CD14-positive monocyte (primary cell): ENCODE measurements around the gene VAV2. TPM values are rescaled to one million over a fixed set of nuclear protein-coding genes. Genes with fewer than 3 reads are reported as not detected.
A peak's percentile ranks its signal among the peaks of the same experiment; 100 is the strongest.

Source experiments
- DNase-seq, 3 donors: peaks; one replicate each; pipeline ENCODE4 v3.0.0-alpha.2; 2011 to 2022
- H2AFZ ChIP-seq: 2 replicates; pipeline ENCODE4 v1.6.0; 2012; ENCODE audit warnings: mild to moderate bottlenecking, low read depth, low read length, inconsistent platforms; ENCODE audit not compliant: insufficient read depth, poor library complexity, severe bottlenecking
- H3K27ac ChIP-seq, 2 donors: 1 replicate in 1 of 2; 2 replicates in 1 of 2; pipeline ENCODE4 v1.5.1; 2012 to 2013; ENCODE audit warnings: low read length in 2 of 2, control low read depth in 1 of 2, inconsistent platforms in 1 of 2, low read depth in 1 of 2, mild to moderate bottlenecking in 1 of 2
- H3K27me3 ChIP-seq, 2 donors: one replicate each; pipeline versions ENCODE4 v1.6.0 to v1.6.1; 2011 to 2013; ENCODE audit warnings: low read length in 2 of 2; ENCODE audit not compliant: control insufficient read depth in 2 of 2, insufficient read depth in 2 of 2
- H3K36me3 ChIP-seq, 2 donors: replicated peaks in 1 of 2; 1 replicate in 1 of 2; 2 replicates in 1 of 2; pipeline versions ENCODE4 v1.5.1 to v1.6.1; 2012 to 2013; ENCODE audit warnings: low read length in 2 of 2, control low read depth in 1 of 2, inconsistent platforms in 1 of 2, mild to moderate bottlenecking in 1 of 2; ENCODE audit not compliant: insufficient read depth in 2 of 2, control insufficient read depth in 1 of 2
- H3K4me1 ChIP-seq, 2 donors: 1 replicate in 1 of 2; 2 replicates in 1 of 2; pipeline versions ENCODE4 v1.5.1 to v1.6.1; 2012 to 2013; ENCODE audit warnings: low read length in 2 of 2, control low read depth in 1 of 2, inconsistent platforms in 1 of 2, mild to moderate bottlenecking in 1 of 2, moderate library complexity in 1 of 2; ENCODE audit not compliant: insufficient read depth in 2 of 2, control insufficient read depth in 1 of 2
- H3K4me2 ChIP-seq: replicated peaks from 2 replicates; pipeline ENCODE3; 2012; ENCODE audit warnings: low read length, moderate library complexity, mild to moderate bottlenecking; ENCODE audit not compliant: poor library complexity, severe bottlenecking; ENCODE audit errors: extremely low read depth
- H3K4me3 ChIP-seq, 3 experiments: fragments of 200-600 bp in 1 of 3; sonication (generic) in 1 of 3; replicated peaks in 1 of 3; 1 replicate in 2 of 3; 2 replicates in 1 of 3; pipeline ENCODE4 v1.5.1; 2011 to 2013; ENCODE audit warnings: low read length in 3 of 3, mild to moderate bottlenecking in 3 of 3, control low read depth in 2 of 3, low read depth in 2 of 3, inconsistent platforms in 1 of 3, moderate library complexity in 1 of 3
- H3K79me2 ChIP-seq: 2 replicates; pipeline ENCODE4 v1.6.0; 2012; ENCODE audit warnings: mild to moderate bottlenecking, control low read depth, inconsistent platforms, low read length, moderate library complexity; ENCODE audit not compliant: insufficient read depth
- H3K9ac ChIP-seq: 2 replicates; pipeline ENCODE4 v1.6.0; 2017; ENCODE audit warnings: low read length, mild to moderate bottlenecking; ENCODE audit not compliant: insufficient read depth, poor library complexity, severe bottlenecking
- H3K9me3 ChIP-seq, 2 donors: replicated peaks in 1 of 2; 1 replicate in 1 of 2; 2 replicates in 1 of 2; pipeline versions ENCODE4 v1.5.1 to v1.6.1; 2012 to 2013; ENCODE audit warnings: low read length in 2 of 2, control low read depth in 1 of 2; ENCODE audit not compliant: control insufficient read depth in 1 of 2, insufficient read depth in 1 of 2
- H4K20me1 ChIP-seq: 2 replicates; pipeline ENCODE4 v1.6.0; 2012; ENCODE audit warnings: mild to moderate bottlenecking, low read length, control low read depth, moderate library complexity; ENCODE audit not compliant: insufficient read depth
- H3K27ac Mint-ChIP-seq, 7 donors: one replicate each; pipeline ENCODE4 v1.8.0; 2020; ENCODE audit warnings: mild to moderate bottlenecking in 7 of 7, mixed read lengths in 7 of 7, moderate library complexity in 6 of 7, inconsistent platforms in 2 of 7
- H3K27me3 Mint-ChIP-seq, 3 donors: one replicate each; pipeline ENCODE4 v1.8.0; 2021 to 2022; ENCODE audit warnings: low read depth in 3 of 3, mild to moderate bottlenecking in 3 of 3, mixed read lengths in 3 of 3, moderate library complexity in 3 of 3, inconsistent platforms in 1 of 3
- H3K36me3 Mint-ChIP-seq, 2 donors: one replicate each; pipeline ENCODE4 v1.8.0; 2020; ENCODE audit warnings: mixed read lengths in 2 of 2, inconsistent platforms in 1 of 2, mild to moderate bottlenecking in 1 of 2
- H3K4me1 Mint-ChIP-seq: one replicate; pipeline ENCODE4 v1.8.0; 2020; ENCODE audit warnings: mild to moderate bottlenecking, mixed read lengths
- H3K4me3 Mint-ChIP-seq, 2 donors: one replicate each; pipeline ENCODE4 v1.8.0; 2020; ENCODE audit warnings: mild to moderate bottlenecking in 2 of 2, mixed read lengths in 2 of 2, moderate library complexity in 1 of 2
- H3K9me3 Mint-ChIP-seq, 7 donors: one replicate each; pipeline ENCODE4 v1.8.0; 2020 to 2022; ENCODE audit warnings: mixed read lengths in 7 of 7, mild to moderate bottlenecking in 6 of 7, moderate library complexity in 6 of 7, inconsistent platforms in 2 of 7
- WGBS: methylation state at CpG from one replicate; pipeline ENCODE4 v1.1.5; 2013; ENCODE audit warnings: missing lambda C conversion rate; ENCODE audit not compliant: insufficient coverage; 5-methylcytosine and 5-hydroxymethylcytosine counted together
- intact Hi-C, 2 donors: fragments of 100-400 bp; cut with micrococcal nuclease; formaldehyde crosslinking; loops; one replicate each; pipeline versions ENCODE4 v1.15.0 to v1.15.1; 2023
- polyA plus RNA-seq, 3 donors: library from polyadenylated mRNA; depleted of rRNA in 1 of 3; unstranded in 2 of 3; stranded (reverse) in 1 of 3; fragments of 300-500 nt in 2 of 3; fragments of >200 nt in 1 of 3; fragmentation: Illumina TruSeq in 2 of 3; gene quantifications; 1 replicate in 2 of 3; 2 replicates in 1 of 3; pipeline ENCODE4 v1.2.3, GENCODE V29; 2012 to 2021
- TF ChIP-seq, protein P1 (sequence below): fragments of 200-600 bp; IDR thresholded peaks from one replicate; pipeline ENCODE4 v1.8.0; 2022; ENCODE audit warnings: antibody characterized with exemption, mild to moderate bottlenecking

Gene VAV2
- polyA plus RNA-seq, 3 donors, result 2.3 to 13.6 (median 2.3) TPM

DNA sequence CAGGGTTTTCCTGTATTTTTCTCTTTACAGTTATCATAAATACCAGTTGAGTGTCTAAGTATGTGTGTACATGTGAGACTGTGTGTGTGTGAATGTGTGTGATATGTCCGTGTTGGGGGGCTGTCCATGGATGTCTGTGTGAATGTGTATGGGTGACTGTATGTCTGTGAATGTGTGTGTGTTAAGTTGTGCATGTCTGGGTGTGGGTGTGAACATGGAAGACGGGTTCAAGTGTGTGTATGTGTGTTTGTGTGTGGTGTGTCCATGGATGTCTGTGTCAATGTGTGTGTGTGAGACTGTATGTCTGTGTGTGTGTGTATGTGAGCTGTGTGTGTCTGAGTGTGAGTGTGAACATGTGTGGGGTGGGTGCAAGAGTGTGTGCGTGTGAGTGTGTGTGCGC is 55.0 kb downstream of the VAV2 start:
- Histone ChIP-seq H3K4me1 (no peaks in the 10 kb centered on the region), H3K4me3 (no peak overlapping the region), H3K27ac (no peak overlapping the region), H4K20me1 (peaks cover 59% of the 10 kb centered on the region), H3K36me3 (peaks cover 11 to 26% of the 10 kb centered on the region in 2 donors), H3K9ac (no peak overlapping the region), H3K9me3 (no peaks in the 10 kb centered on the region), H2AFZ (no peak overlapping the region), H3K79me2 (no peaks in the 10 kb centered on the region), H3K4me2 (no peak overlapping the region), H3K27me3 (no peaks in the 10 kb centered on the region)
- Mint-ChIP-seq H3K4me3 (no peak overlapping the region), H3K27me3 (peaks cover 0 to 3% (median 0%) of the 10 kb centered on the region in 3 donors), H3K9me3 (peaks cover 0 to 8% (median 1%) of the 10 kb centered on the region in 7 donors), H3K36me3 (peaks cover 30 to 32% of the 10 kb centered on the region in 2 donors), H3K27ac (no peak overlapping the region), H3K4me1 (peaks cover 9% of the 10 kb centered on the region)
- TF ChIP-seq, protein P1, sequence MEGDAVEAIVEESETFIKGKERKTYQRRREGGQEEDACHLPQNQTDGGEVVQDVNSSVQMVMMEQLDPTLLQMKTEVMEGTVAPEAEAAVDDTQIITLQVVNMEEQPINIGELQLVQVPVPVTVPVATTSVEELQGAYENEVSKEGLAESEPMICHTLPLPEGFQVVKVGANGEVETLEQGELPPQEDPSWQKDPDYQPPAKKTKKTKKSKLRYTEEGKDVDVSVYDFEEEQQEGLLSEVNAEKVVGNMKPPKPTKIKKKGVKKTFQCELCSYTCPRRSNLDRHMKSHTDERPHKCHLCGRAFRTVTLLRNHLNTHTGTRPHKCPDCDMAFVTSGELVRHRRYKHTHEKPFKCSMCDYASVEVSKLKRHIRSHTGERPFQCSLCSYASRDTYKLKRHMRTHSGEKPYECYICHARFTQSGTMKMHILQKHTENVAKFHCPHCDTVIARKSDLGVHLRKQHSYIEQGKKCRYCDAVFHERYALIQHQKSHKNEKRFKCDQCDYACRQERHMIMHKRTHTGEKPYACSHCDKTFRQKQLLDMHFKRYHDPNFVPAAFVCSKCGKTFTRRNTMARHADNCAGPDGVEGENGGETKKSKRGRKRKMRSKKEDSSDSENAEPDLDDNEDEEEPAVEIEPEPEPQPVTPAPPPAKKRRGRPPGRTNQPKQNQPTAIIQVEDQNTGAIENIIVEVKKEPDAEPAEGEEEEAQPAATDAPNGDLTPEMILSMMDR, result no peak
- DNase-seq, result no peak
- WGBS, result 96% methylated on average over 2 of the region's 4 CpGs
- intact Hi-C loops, result no loop called here

DNA sequence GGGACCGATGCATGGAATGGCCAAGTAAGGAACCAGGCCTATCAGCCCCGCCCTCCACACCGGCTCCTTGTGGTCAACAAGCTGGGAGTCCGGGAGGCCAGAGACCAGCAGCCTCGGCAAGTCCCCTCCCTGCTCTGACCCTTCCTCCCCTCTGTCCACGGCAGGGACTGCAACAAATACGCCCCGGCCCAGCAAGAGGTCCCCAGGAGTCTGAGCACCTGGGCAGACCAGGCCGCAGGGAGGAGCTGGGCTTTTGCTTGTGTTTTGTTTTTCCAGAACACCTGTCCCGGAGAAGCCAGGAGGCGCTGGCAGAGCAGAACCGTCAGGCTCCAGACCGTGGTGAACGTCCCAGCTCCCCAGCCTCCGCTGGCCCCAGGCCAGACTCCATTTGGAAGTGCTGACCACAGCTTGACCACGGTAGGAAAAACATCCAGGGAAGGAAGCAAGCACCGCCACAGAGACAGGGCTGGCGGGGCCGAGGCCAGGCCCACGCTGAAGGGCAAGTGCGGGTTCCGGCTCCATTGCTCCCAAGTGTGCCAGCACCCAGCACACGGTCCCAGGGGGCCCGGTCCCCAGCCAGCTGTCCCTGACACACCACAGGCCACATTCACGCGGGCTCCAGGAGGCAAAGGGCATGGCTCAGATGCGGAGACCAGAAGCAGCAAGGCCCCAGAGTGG is 56.7 kb downstream of the VAV2 start:
- Mint-ChIP-seq H3K36me3 (peaks cover 30 to 32% of the 10 kb centered on the region in 2 donors), H3K4me1 (peaks cover 9% of the 10 kb centered on the region), H3K9me3 (peaks cover 0 to 8% (median 1%) of the 10 kb centered on the region in 7 donors), H3K27ac (peak overlapping the region in 1 of 7 donors; percentile 58), H3K27me3 (peaks cover 0 to 2% (median 0%) of the 10 kb centered on the region in 3 donors), H3K4me3 (no peak overlapping the region)
- Histone ChIP-seq H3K4me2 (no peak overlapping the region), H3K9ac (no peak overlapping the region), H4K20me1 (peaks cover 66% of the 10 kb centered on the region), H3K36me3 (peaks cover 11 to 26% of the 10 kb centered on the region in 2 donors), H3K9me3 (no peaks in the 10 kb centered on the region), H3K27me3 (no peaks in the 10 kb centered on the region), H3K27ac (no peak overlapping the region), H3K79me2 (no peaks in the 10 kb centered on the region), H3K4me1 (no peaks in the 10 kb centered on the region), H2AFZ (no peak overlapping the region), H3K4me3 (no peak overlapping the region)
- TF ChIP-seq, protein P1, result no peak
- WGBS, result 89% methylated on average over 23 of the region's 27 CpGs
- intact Hi-C loops, result no loop called here
- no peak for DNase-seq
